K562 (cell line): ENCODE measurements around the gene ADAMTSL3. TPM values are rescaled to one million over a fixed set of nuclear protein-coding genes. Genes with fewer than 3 reads are reported as not detected.

ENCODE experiments used
- ATAC-seq: fragments of 200-7000 bp; cut with Tn5 transposase; 3 replicates; pipeline ENCODE4 v1.9.1; 2020; ENCODE audit warnings: moderate library complexity
- BruUV-seq: library from RNA; stranded (reverse); fragments of 400-500 nt; replicated peaks from 2 replicates; lab custom pipeline; 2021; lab: Mats Ljungman, UMichigan
- CTCF ChIA-PET: fragments of 300-600 bp; formaldehyde crosslinking; extraction: SDS; loops from one replicate; lab custom pipeline; 2021; ENCODE audit warnings: low intra/inter-chr PET ratio; lab: Yijun Ruan, JAX
- POLR2A ChIA-PET: fragments of 300-600, 350-650 bp; sonication (Branson Sonifier 250); formaldehyde crosslinking; extraction: SDS; loops from one replicate; lab custom pipeline; 2021; ENCODE audit warnings: antibody characterized with exemption, inconsistent platforms; lab: Yijun Ruan, JAX
- DNase-seq, 4 experiments: peaks; one replicate each; pipeline versions ENCODE4 v3.0.0 to v3.0.0-alpha.2; 2011 to 2018; ENCODE audit warnings: low spot score in 3 of 4, mixed read lengths in 3 of 4; ENCODE audit errors: extremely low read depth in 1 of 4
- FAIRE-seq: peaks from 2 replicates; lab custom pipeline; 2011; peaks lifted over from hg19 to GRCh38; lab: Jason Lieb, UNC
- H2AFZ ChIP-seq: 2 replicates; pipeline ENCODE4 v1.6.0; 2011; ENCODE audit warnings: low read depth, low read length, control low read depth, inconsistent platforms
- H3K27ac ChIP-seq: fragments of 200-600 bp; 3 replicates; pipeline ENCODE4 v1.8.0; 2011; ENCODE audit warnings: low read depth, mild to moderate bottlenecking, control low read depth, inconsistent platforms, low read length, moderate library complexity, mixed read lengths; ENCODE audit errors: extremely low read depth
- H3K27me3 ChIP-seq, 2 experiments: fragments of 300-600 bp in 1 of 2; 2 replicates in 1 of 2; 3 replicates in 1 of 2; pipeline versions ENCODE4 v1.6.0 to v1.8.0; 2011; ENCODE audit warnings: inconsistent platforms in 2 of 2, low read length in 2 of 2, mild to moderate bottlenecking in 1 of 2, mixed read lengths in 1 of 2, moderate library complexity in 1 of 2; ENCODE audit not compliant: control insufficient read depth in 2 of 2, insufficient read depth in 2 of 2
- H3K36me3 ChIP-seq: fragments of 300-600 bp; 3 replicates; pipeline ENCODE4 v1.8.0; 2011; ENCODE audit warnings: mild to moderate bottlenecking, low read length, inconsistent platforms; ENCODE audit not compliant: control insufficient read depth, insufficient read depth
- H3K4me1 ChIP-seq, 2 experiments: fragments of 200-600 bp in 1 of 2; replicated peaks in 1 of 2; 2 replicates in 1 of 2; 3 replicates in 1 of 2; pipeline versions ENCODE4 v1.5.1 to v1.8.0; 2011; ENCODE audit warnings: inconsistent platforms in 2 of 2, low read length in 2 of 2, mild to moderate bottlenecking in 1 of 2, mixed read lengths in 1 of 2, moderate library complexity in 1 of 2; ENCODE audit not compliant: control insufficient read depth in 2 of 2, insufficient read depth in 2 of 2
- H3K4me2 ChIP-seq: 2 replicates; pipeline ENCODE4 v1.6.1; 2011; ENCODE audit warnings: low read length, control low read depth, inconsistent platforms, mixed read lengths; ENCODE audit not compliant: insufficient read depth
- H3K4me3 ChIP-seq: fragments of 200-600 bp; sonication (generic), shearing (Covaris generic); 2 replicates; pipeline ENCODE4 v1.5.1; 2016; ENCODE audit warnings: control low read depth, inconsistent platforms
- H3K79me2 ChIP-seq: fragments of 200-600 bp; 3 replicates; pipeline ENCODE4 v1.8.0; 2011; ENCODE audit warnings: low read length, inconsistent platforms; ENCODE audit not compliant: control insufficient read depth, insufficient read depth
- H3K9ac ChIP-seq, 2 experiments: 2 replicates each; pipeline versions ENCODE4 v1.6.0 to v1.6.1; 2011; ENCODE audit warnings: low read depth in 2 of 2, low read length in 2 of 2, control low read depth in 1 of 2, inconsistent platforms in 1 of 2, mild to moderate bottlenecking in 1 of 2, mixed read lengths in 1 of 2; ENCODE audit not compliant: insufficient read depth in 1 of 2
- H3K9me1 ChIP-seq: one replicate; pipeline ENCODE4 v1.6.0; 2011; ENCODE audit warnings: inconsistent platforms, mild to moderate bottlenecking, low read length, moderate library complexity; ENCODE audit not compliant: control insufficient read depth, insufficient read depth
- H3K9me3 ChIP-seq: replicated peaks from 2 replicates; pipeline ENCODE4 v1.5.1; 2011; ENCODE audit warnings: low read depth, low read length, inconsistent platforms; ENCODE audit not compliant: control insufficient read depth, insufficient read depth
- H4K20me1 ChIP-seq: replicated peaks from 2 replicates; pipeline ENCODE4 v1.6.1; 2011; ENCODE audit warnings: low read length, inconsistent platforms, mixed read lengths; ENCODE audit not compliant: control insufficient read depth, insufficient read depth
- RAD21 ChIP-seq, 2 experiments: fragments of 250-450 bp in 1 of 2; fragments of 450-650 bp in 1 of 2; sonication (Bioruptor Pico) in 1 of 2; formaldehyde crosslinking in 1 of 2; IDR thresholded peaks in 1 of 2; conservative IDR thresholded peaks in 1 of 2; 2 replicates each; pipeline versions ENCODE4 v1.4.0 to v1.8.0; 2020 to 2022; ENCODE audit warnings: mild to moderate bottlenecking in 2 of 2, moderate library complexity in 1 of 2
- SIX5 ChIP-seq, 2 experiments: IDR thresholded peaks; 2 replicates each; pipeline ENCODE4 v1.6.1; 2011; ENCODE audit warnings: low read length in 2 of 2, borderline replicate concordance in 1 of 2, low read depth in 1 of 2, mild to moderate bottlenecking in 1 of 2, moderate library complexity in 1 of 2; ENCODE audit not compliant: insufficient read depth in 1 of 2
- TSHZ1 ChIP-seq: fragments of 250-450 bp; sonication (Bioruptor Pico); IDR thresholded peaks from 2 replicates; pipeline ENCODE4 v1.4.0; 2020; ENCODE audit warnings: mild to moderate bottlenecking, moderate library complexity
- U2AF1 ChIP-seq: fragments of 200-400 bp; formaldehyde crosslinking; optimal IDR thresholded peaks from 2 replicates; pipeline ENCODE3; 2017; ENCODE audit warnings: mild to moderate bottlenecking, low read depth, low read length, moderate library complexity
- ZNF146 ChIP-seq: IDR thresholded peaks from one replicate; pipeline ENCODE4 v1.6.1; 2018; ENCODE audit warnings: missing compliant biosample characterization; ENCODE audit not compliant: unreplicated experiment
- ZNF707 ChIP-seq: fragments of 250-450 bp; sonication (Bioruptor Pico); conservative IDR thresholded peaks from 2 replicates; pipeline ENCODE4 v1.8.0; 2022; ENCODE audit warnings: inconsistent platforms, mild to moderate bottlenecking, moderate library complexity
- ZNF76 ChIP-seq: fragments of 250-450 bp; sonication (Bioruptor Pico); IDR thresholded peaks from 2 replicates; pipeline ENCODE4 v1.4.0; 2020; ENCODE audit warnings: mild to moderate bottlenecking, moderate library complexity, borderline replicate concordance
- WGBS: fragments of 100-300 bp; shearing (Covaris generic); methylation state at CpG from one replicate; pipeline ENCODE4 v1.1.6; 2016; ENCODE audit warnings: low coverage, mixed read lengths; ENCODE audit not compliant: insufficient coverage; ENCODE audit errors: missing lambda C conversion rate; 5-methylcytosine and 5-hydroxymethylcytosine counted together
- in situ Hi-C: fragments of 300-500 bp; cut with MboI; formaldehyde crosslinking; loops from 4 replicates; pipeline ENCODE4 v1.15.0; 2018; ENCODE audit warnings: inconsistent platforms, mixed read lengths
- intact Hi-C: fragments of 100-400 bp; cut with micrococcal nuclease; formaldehyde crosslinking; loops from 2 replicates; pipeline ENCODE4 v1.14.2; 2022
- polyA plus RNA-seq, 8 experiments: library from polyadenylated mRNA; depleted of rRNA in 4 of 8; stranded (reverse) in 5 of 8; unstranded in 3 of 8; fragments of >200 nt; fragmentation: Nextera tagmentation in 2 of 8; fragmentation: Illumina TruSeq in 1 of 8; extraction: Ambion mirVana in 2 of 8; extraction: Trizol in 1 of 8; gene quantifications; 2 replicates each; pipeline versions ENCODE4 v1.2.1 to v1.2.3, GENCODE V29; 2011 to 2014; ENCODE audit warnings: inconsistent platforms in 1 of 8, missing spikeins in 1 of 8
- total RNA-seq, 7 experiments: library from RNA; depleted of rRNA in 6 of 7; stranded (reverse); fragments of >200 nt in 6 of 7; fragmentation: Illumina TruSeq in 2 of 7; extraction: Trizol in 2 of 7; gene quantifications; 2 replicates each; pipeline versions ENCODE4 v1.2.1 to v1.2.3, GENCODE V29; 2011 to 2021; ENCODE audit warnings: low replicate concordance in 1 of 7

The ADAMTSL3 gene
- total and polyA plus RNA-seq, 9 of the 15 experiments (the other 6 are each of a cell fraction or from before 2014, with no cell fraction given): 0.01 to 0.18 (median 0.07) TPM; not detected in 3

- TF ChIP-seq RAD21 (CRISPR knock-in tag; conservative IDR thresholded peaks at IDR 0.05 in 1 of 2, IDR thresholded peaks at IDR 0.05 in 1 of 2) (no peak), ZNF707 (CRISPR knock-in tag) (no peak), SIX5 (IDR thresholded peaks at IDR 0.05; ENCODE audit: borderline replicate concordance in 1 of 2, insufficient read depth in 1 of 2, low read depth in 1 of 2, low read length in 2 of 2) (no peak), TSHZ1 (CRISPR knock-in tag) (no peak)
These were observed 41.7 kb upstream of the ADAMTSL3 start (continued) for GRCh38 chr15:83612226-83612625.

- POLR2A ChIA-PET: interaction anchor here (0.6 to 0.7 kb wide), 2 partner anchors 19 to 375 kb away, joined by 3 read pairs; no protein-coding TSS in a partner anchor
- Histone ChIP-seq H3K79me2 (no peaks in the 10 kb centered on the region), H2AFZ (no peak overlapping the region), H3K4me3 (no peak overlapping the region), H3K9me1 (no peaks in the 10 kb centered on the region), H3K9ac (no peak overlapping the region), H3K27me3 (no peaks in the 10 kb centered on the region), H3K9me3 (no peaks in the 10 kb centered on the region), H3K4me2 (no peak overlapping the region), H3K27ac (no peak overlapping the region), H3K36me3 (no peaks in the 10 kb centered on the region), H4K20me1 (no peaks in the 10 kb centered on the region), H3K4me1 (no peaks in the 10 kb centered on the region)
- WGBS: 40% methylated on average over 2 of the region's 2 CpGs
- no peak for DNase-seq
- ATAC-seq: no peak
- intact Hi-C loops: no loop called here
- no peak for FAIRE-seq
- CTCF ChIA-PET: no interaction called here
- BruUV-seq: no TSS peak
- in situ Hi-C loops: no loop called here
- TF ChIP-seq ZNF146: no peak
- TF ChIP-seq U2AF1: no peak
- TF ChIP-seq ZNF76 (CRISPR knock-in tag): no peak
These were observed 40.9 kb upstream of the ADAMTSL3 start for GRCh38 chr15:83612898-83613635.
